HepG2 (cell line): ENCODE results near the gene FBXO11. TPM values are rescaled to one million over a fixed set of nuclear protein-coding genes. Genes with fewer than 3 reads are reported as not detected.

ENCODE experiments used
- BATF2 ChIP-seq: sonication (generic); formaldehyde crosslinking; IDR thresholded peaks from 2 replicates; pipeline ENCODE4 v1.8.0; 2022; ENCODE audit warnings: mild to moderate bottlenecking, missing genetic modification reagents, moderate library complexity
- DNMT1 ChIP-seq: sonication (generic); formaldehyde crosslinking; IDR thresholded peaks from 2 replicates; pipeline ENCODE4 v1.5.1; 2020; ENCODE audit warnings: mild to moderate bottlenecking, missing genetic modification reagents
- FLYWCH1 ChIP-seq: sonication (generic); formaldehyde crosslinking; IDR thresholded peaks from 2 replicates; pipeline ENCODE4 v1.8.1; 2023; ENCODE audit warnings: mild to moderate bottlenecking, missing genetic modification reagents
- FOXO1 ChIP-seq: sonication (generic); formaldehyde crosslinking; IDR thresholded peaks from 2 replicates; pipeline ENCODE4 v1.4.0; 2020; ENCODE audit warnings: missing genetic modification reagents
- GMEB1 ChIP-seq: sonication (generic); formaldehyde crosslinking; IDR thresholded peaks from 2 replicates; pipeline ENCODE4 v1.5.1; 2020; ENCODE audit warnings: missing genetic modification reagents, mild to moderate bottlenecking, borderline replicate concordance
- REST ChIP-seq, 2 experiments: IDR thresholded peaks; 2 replicates each; pipeline ENCODE4 v1.6.1; 2011 to 2012; ENCODE audit warnings: low read length in 2 of 2, borderline replicate concordance in 1 of 2, low read depth in 1 of 2, mild to moderate bottlenecking in 1 of 2, moderate library complexity in 1 of 2
- SNAI1 ChIP-seq: sonication (generic); formaldehyde crosslinking; IDR thresholded peaks from 2 replicates; pipeline ENCODE4 v1.5.0; 2020; ENCODE audit warnings: mild to moderate bottlenecking, missing genetic modification reagents, borderline replicate concordance
- THAP7 ChIP-seq: sonication (generic); formaldehyde crosslinking; IDR thresholded peaks from 2 replicates; pipeline ENCODE4 v1.8.1; 2023; ENCODE audit warnings: mild to moderate bottlenecking, missing genetic modification reagents
- ZBTB20 ChIP-seq: sonication (generic); formaldehyde crosslinking; IDR thresholded peaks from 2 replicates; pipeline ENCODE4 v1.8.1; 2023; ENCODE audit warnings: missing genetic modification reagents, low read depth, mild to moderate bottlenecking, borderline replicate concordance
- ZBTB25 ChIP-seq: IDR thresholded peaks from 2 replicates; pipeline ENCODE4 v1.6.1; 2018; ENCODE audit warnings: missing genetic modification reagents
- ZNF10 ChIP-seq: sonication (generic); formaldehyde crosslinking; IDR thresholded peaks from 2 replicates; pipeline ENCODE4 v1.4.0; 2020; ENCODE audit warnings: mild to moderate bottlenecking, low read depth, missing genetic modification reagents, borderline replicate concordance
- ZNF263 ChIP-seq: sonication (generic); formaldehyde crosslinking; IDR thresholded peaks from 2 replicates; pipeline ENCODE4 v1.4.0; 2020; ENCODE audit warnings: missing genetic modification reagents
- ZNF44 ChIP-seq: sonication (generic); formaldehyde crosslinking; IDR thresholded peaks from 2 replicates; pipeline ENCODE4 v1.5.1; 2020; ENCODE audit warnings: mild to moderate bottlenecking, missing genetic modification reagents
- ZNF558 ChIP-seq: sonication (generic); formaldehyde crosslinking; IDR thresholded peaks from 2 replicates; pipeline ENCODE4 v1.9.0; 2022; ENCODE audit warnings: mild to moderate bottlenecking, missing genetic modification reagents, borderline replicate concordance
- ZNF710 ChIP-seq: sonication (generic); formaldehyde crosslinking; IDR thresholded peaks from 2 replicates; pipeline ENCODE4 v1.5.0; 2020; ENCODE audit warnings: mild to moderate bottlenecking, missing genetic modification reagents, borderline replicate concordance
- polyA plus RNA-seq, 8 experiments: library from polyadenylated mRNA; depleted of rRNA in 3 of 8; stranded (reverse) in 7 of 8; unstranded in 1 of 8; fragments of >200 nt; fragmentation: Illumina TruSeq in 4 of 8; extraction: Trizol in 4 of 8; gene quantifications; 2 replicates each; pipeline versions ENCODE4 v1.2.1 to v1.2.3, GENCODE V29; 2011 to 2016; ENCODE audit warnings: low read depth in 4 of 8, missing spikeins in 1 of 8, mixed read lengths in 1 of 8; ENCODE audit not compliant: insufficient read depth in 1 of 8
- total RNA-seq, 5 experiments: library from RNA; depleted of rRNA; stranded (reverse); fragments of >200 nt; fragmentation: Illumina TruSeq; extraction: Trizol; gene quantifications; 2 replicates each; pipeline ENCODE4 v1.2.3, GENCODE V29; 2016; ENCODE audit warnings: low read depth in 1 of 5

FBXO11 gene
- total and polyA plus RNA-seq, 2 of the 13 experiments (the other 11 are each of a cell fraction or from before 2014, with no cell fraction given), result 27.9 to 47.6 TPM

GRCh38 chr2:47782671-47783485, 123.4 kb downstream of the FBXO11 start, which contains the start of gene MSH6 (continued):
- peak; percentile 98 for TF ChIP-seq ZNF558 (CRISPR knock-in tag)
- TF ChIP-seq ZNF44, result peak; percentile 12; the same call in 1 of the 2 replicates
- TF ChIP-seq BATF2 (CRISPR knock-in tag), result peak; percentile 80
- TF ChIP-seq FOXO1 (CRISPR knock-in tag), result peak; percentile 33; the same call in 1 of the 2 replicates
- TF ChIP-seq ZNF710 (CRISPR knock-in tag), result peak; percentile 23; the same call in 1 of the 2 replicates
- peak; percentile 93 for TF ChIP-seq THAP7 (CRISPR knock-in tag)
- TF ChIP-seq REST (IDR thresholded peaks at IDR 0.05; ENCODE audit: borderline replicate concordance in 1 of 2, low read depth in 1 of 2, low read length in 2 of 2), result peak in 1 of 2 experiments; percentile 22; a peak in 1 of 4 replicates
- peak; percentile 68; the same call in 1 of the 2 replicates for TF ChIP-seq ZBTB25 (CRISPR knock-in tag)
- 0 out of 2 replicates have a peak, but pooled peaks have one; percentile 52 for TF ChIP-seq DNMT1 (CRISPR knock-in tag)
- peak; percentile 64; the same call in 1 of the 2 replicates for TF ChIP-seq ZNF263 (CRISPR knock-in tag)
- peak; percentile 79; the same call in 1 of the 2 replicates for TF ChIP-seq FLYWCH1
- no peak for TF ChIP-seq ZNF10 (CRISPR knock-in tag)
- peak; percentile 94 for TF ChIP-seq GMEB1 (CRISPR knock-in tag)
- TF ChIP-seq ZBTB20 (CRISPR knock-in tag), result peak; percentile 58; the same call in 1 of the 2 replicates
- TF ChIP-seq SNAI1 (CRISPR knock-in tag), result peak; percentile 59; the same call in 1 of the 2 replicates
